ENCODE measurements around the gene ZNF236.

- TF ChIP-seq TAF1 (IDR thresholded peaks at IDR 0.05; ENCODE audit: borderline replicate concordance, insufficient read depth, low read length) (no peak), POLR2AphosphoS5 (IDR thresholded peaks at IDR 0.05; ENCODE audit: low read depth, low read length) (no peak), SIN3A (IDR thresholded peaks at IDR 0.05; ENCODE audit: borderline replicate concordance, insufficient read depth, low read length) (no peak), REST (IDR thresholded peaks at IDR 0.05; ENCODE audit: insufficient read depth in 1 of 2, low read depth in 2 of 2, low read length in 2 of 2) (no peak), FOXP2 (optimal IDR thresholded peaks at IDR 0.05; ENCODE audit: borderline replicate concordance, extremely low read depth, extremely low read length, insufficient read depth) (no peak)
Measured at GRCh38 chr18:76816127-76816526, 6.2 kb upstream of the ZNF236 start.
